Lung (tissue), 12 donors: ENCODE data around the gene C2orf68. TPM values are rescaled to one million over a fixed set of nuclear protein-coding genes. Genes with fewer than 3 reads are reported as not detected.

Experiments
- ATAC-seq: fragments of 200-7000 bp; cut with Tn5 transposase; one replicate; pipeline ENCODE4 v1.9.1; 2020; ENCODE audit warnings: moderate number of reproducible peaks; ENCODE audit not compliant: insufficient read depth, low FRiP score
- DNase-seq, 3 donors: peaks; one replicate each; pipeline ENCODE4 v3.0.0-alpha.2; 2013 to 2017
- H3K27ac ChIP-seq, 2 donors: one replicate each; pipeline ENCODE4 v1.5.1; 2013; ENCODE audit warnings: mild to moderate bottlenecking in 2 of 2, moderate library complexity in 2 of 2, control low read depth in 1 of 2, inconsistent platforms in 1 of 2, low read depth in 1 of 2, low read length in 1 of 2
- H3K27me3 ChIP-seq, 3 donors: one replicate each; pipeline ENCODE4 v1.5.1; 2013; ENCODE audit warnings: low read length in 2 of 3; ENCODE audit not compliant: control insufficient read depth in 3 of 3, insufficient read depth in 3 of 3
- H3K36me3 ChIP-seq, 4 donors: one replicate each; pipeline ENCODE4 v1.5.1; 2013; ENCODE audit warnings: low read length in 4 of 4, mild to moderate bottlenecking in 1 of 4, moderate library complexity in 1 of 4; ENCODE audit not compliant: control insufficient read depth in 4 of 4, insufficient read depth in 4 of 4
- H3K4me1 ChIP-seq, 5 donors: one replicate each; pipeline ENCODE4 v1.5.1; 2013; ENCODE audit warnings: low read length in 5 of 5, mild to moderate bottlenecking in 2 of 5, moderate library complexity in 1 of 5; ENCODE audit not compliant: control insufficient read depth in 5 of 5, insufficient read depth in 5 of 5
- H3K4me3 ChIP-seq: one replicate; pipeline ENCODE4 v1.5.1; 2013; ENCODE audit warnings: mild to moderate bottlenecking, control low read depth, moderate library complexity
- H3K9ac ChIP-seq, 2 donors: one replicate each; pipeline ENCODE4 v1.5.1; 2013; ENCODE audit warnings: low read length in 2 of 2, control low read depth in 1 of 2; ENCODE audit not compliant: insufficient read depth in 1 of 2
- H3K9me3 ChIP-seq, 4 donors: one replicate each; pipeline ENCODE4 v1.5.1; 2013; ENCODE audit warnings: low read length in 3 of 4, mild to moderate bottlenecking in 1 of 4, moderate library complexity in 1 of 4; ENCODE audit not compliant: control insufficient read depth in 4 of 4, insufficient read depth in 3 of 4
- WGBS, 2 donors: extraction: QIAGEN DNeasy Blood & Tissue Kit; methylation state at CpG; one replicate each; pipeline ENCODE4 v1.1.7; 2013; 5-methylcytosine and 5-hydroxymethylcytosine counted together
- polyA plus RNA-seq, 2 donors: library from polyadenylated mRNA; stranded (reverse); fragments of 200-250 nt; gene quantifications; one replicate each; pipeline ENCODE4 v1.2.1, GENCODE V29; 2013
- total RNA-seq, 2 donors: library from RNA; depleted of rRNA in 1 of 2; stranded (reverse); fragments of >200 nt in 1 of 2; gene quantifications; one replicate each; pipeline ENCODE4 v1.2.1, GENCODE V29; 2014 to 2021
- TF ChIP-seq, protein P1 (sequence below): IDR thresholded peaks from 2 replicates; pipeline ENCODE4 v1.5.1; 2012; ENCODE audit warnings: mild to moderate bottlenecking; ENCODE audit errors: control extremely low read depth, extremely low read depth
- donor health status: control.
- donor health status: control.
- donor health status: Bipolar disorder and iron deficiency.
- donor health status: healthy.
- donor health status: DM: yes; HTN: yes; CAD: no.

Gene C2orf68
- total and polyA plus RNA-seq, 4 donors, result 23.2 to 51.9 (median 40.7) TPM

DNA sequence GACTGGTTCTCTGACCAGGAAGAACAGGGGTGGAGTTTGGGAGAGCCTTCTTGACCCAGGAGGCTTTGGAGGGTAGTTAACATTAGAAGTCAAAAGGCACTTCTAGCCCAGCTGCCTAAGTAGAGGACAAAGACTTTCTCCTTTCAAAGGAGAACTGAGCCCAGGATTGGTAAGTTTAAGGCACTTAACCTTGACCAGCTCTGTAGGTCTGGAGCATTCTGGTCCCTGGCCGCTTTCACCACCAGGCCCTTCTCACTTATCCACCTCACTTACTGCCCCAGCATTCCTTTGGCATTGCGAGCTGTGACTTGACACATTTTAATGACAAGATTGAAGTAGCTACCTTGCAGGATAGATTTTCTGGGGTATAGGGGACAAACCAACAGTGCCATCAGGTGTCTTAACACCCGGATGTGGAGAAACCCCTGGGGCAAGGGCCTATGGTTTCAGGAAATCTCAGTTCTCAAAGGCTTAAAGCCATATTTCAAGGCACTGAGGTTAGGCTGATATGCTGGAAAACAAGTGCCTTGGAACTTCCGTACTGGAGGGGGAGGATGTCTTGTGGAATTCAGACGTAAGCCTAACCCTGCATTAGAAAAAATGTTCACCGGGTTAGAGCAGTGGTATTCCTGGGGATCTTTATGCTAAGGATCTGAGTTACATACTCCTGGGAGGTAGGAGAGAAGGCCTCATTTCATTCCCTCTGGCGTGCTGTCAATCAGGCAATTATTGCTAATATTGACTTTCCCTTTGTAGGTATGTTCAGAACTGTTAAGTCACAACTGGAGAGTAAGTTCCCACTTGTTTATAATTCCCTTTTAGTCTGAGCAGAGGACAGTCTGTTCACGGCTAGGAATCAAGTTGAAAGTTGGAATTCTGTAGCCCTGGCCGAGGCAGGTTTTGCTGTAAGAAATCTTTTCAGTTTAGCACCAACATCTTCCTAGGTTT is 4.3 kb downstream of the C2orf68 start:
- peak in 2 of 3 donors; percentile 15 to 29 for DNase-seq
- Histone ChIP-seq H3K4me1 (peaks cover 10 to 39% (median 18%) of the 10 kb centered on the region in 5 donors), H3K36me3 (peaks cover 0 to 27% (median 12%) of the 10 kb centered on the region in 4 donors), H3K9me3 (no peaks in the 10 kb centered on the region), H3K4me3 (no peak overlapping the region), H3K27ac (peak overlapping the region; percentile 50 to 81), H3K9ac (peak overlapping the region in 1 of 2 donors; percentile 36), H3K27me3 (no peaks in the 10 kb centered on the region)
- 65 to 85% methylated on average over 9 of the region's 9 CpGs for WGBS, 2 donors
- ATAC-seq, result no peak
- TF ChIP-seq, protein P1, sequence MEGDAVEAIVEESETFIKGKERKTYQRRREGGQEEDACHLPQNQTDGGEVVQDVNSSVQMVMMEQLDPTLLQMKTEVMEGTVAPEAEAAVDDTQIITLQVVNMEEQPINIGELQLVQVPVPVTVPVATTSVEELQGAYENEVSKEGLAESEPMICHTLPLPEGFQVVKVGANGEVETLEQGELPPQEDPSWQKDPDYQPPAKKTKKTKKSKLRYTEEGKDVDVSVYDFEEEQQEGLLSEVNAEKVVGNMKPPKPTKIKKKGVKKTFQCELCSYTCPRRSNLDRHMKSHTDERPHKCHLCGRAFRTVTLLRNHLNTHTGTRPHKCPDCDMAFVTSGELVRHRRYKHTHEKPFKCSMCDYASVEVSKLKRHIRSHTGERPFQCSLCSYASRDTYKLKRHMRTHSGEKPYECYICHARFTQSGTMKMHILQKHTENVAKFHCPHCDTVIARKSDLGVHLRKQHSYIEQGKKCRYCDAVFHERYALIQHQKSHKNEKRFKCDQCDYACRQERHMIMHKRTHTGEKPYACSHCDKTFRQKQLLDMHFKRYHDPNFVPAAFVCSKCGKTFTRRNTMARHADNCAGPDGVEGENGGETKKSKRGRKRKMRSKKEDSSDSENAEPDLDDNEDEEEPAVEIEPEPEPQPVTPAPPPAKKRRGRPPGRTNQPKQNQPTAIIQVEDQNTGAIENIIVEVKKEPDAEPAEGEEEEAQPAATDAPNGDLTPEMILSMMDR, result no peak

DNA sequence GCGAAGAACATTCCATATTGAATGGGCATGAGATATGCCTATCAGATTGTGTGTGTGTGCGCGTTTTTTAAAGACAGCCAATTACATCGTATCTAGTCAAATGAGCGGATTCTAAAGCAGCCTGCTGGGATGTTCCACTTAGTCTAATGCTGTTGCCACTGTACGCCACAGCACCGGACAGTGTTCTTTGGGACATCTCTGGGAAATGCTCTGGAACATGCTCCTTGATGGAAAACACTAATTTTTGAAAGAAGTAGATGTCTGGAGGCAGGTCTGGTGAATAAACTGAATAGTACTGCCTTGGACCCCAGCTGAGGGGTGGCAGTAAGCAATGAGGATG is 5.8 kb downstream of the C2orf68 start:
- DNase-seq (no peak), ATAC-seq (no peak)
- no peaks in the 10 kb centered on the region for H3K9me3 ChIP-seq
- H3K36me3 ChIP-seq, result peaks cover 0 to 27% (median 12%) of the 10 kb centered on the region in 4 donors
- peaks cover 10 to 43% (median 27%) of the 10 kb centered on the region in 5 donors for H3K4me1 ChIP-seq
- no peaks in the 10 kb centered on the region for H3K27me3 ChIP-seq
- H3K4me3 ChIP-seq, result no peak overlapping the region
- peak overlapping the region in 1 of 2 donors; percentile 86 for H3K27ac ChIP-seq
- 58 to 82% methylated on average over 7 of the region's 7 CpGs for whole genome bisulfite sequencing, 2 donors
- TF ChIP-seq, protein P1, result no peak
- H3K9ac ChIP-seq, result peak overlapping the region; percentile 35 to 92

DNA sequence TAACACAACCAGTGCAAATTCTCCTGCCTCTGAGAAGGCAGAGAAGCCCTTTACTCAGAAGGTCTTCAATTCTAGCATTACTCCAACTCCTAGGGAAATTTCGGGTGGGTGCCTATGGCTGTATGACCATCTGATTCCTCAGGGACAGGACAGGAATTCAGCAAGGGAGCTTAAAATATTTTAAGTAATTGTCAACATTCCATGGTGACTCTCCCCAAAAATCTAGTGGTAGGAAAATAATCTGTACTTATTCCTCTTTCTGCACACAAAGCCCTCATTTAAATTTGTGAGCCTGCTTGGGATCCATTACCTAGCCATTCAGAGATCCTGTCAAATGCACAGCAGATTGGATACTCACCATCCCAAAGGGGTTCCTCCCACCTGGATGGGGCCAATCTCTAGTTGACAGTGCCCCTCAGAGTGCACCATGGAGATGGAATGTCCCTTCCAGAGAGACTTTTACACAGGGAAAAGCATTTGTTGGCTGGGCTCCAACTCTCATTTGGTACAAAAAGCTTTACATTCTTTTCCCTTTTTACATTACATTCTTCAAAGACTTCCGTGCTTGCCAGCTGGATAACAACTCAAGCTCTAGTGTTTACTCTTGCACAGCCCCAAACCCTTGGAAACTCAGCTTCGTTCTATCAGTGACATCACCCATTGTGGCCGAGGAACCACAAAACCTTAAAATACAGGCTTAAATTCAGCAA is 6.3 kb downstream of the C2orf68 start:
- Histone ChIP-seq H3K4me1 (peaks cover 10 to 40% (median 28%) of the 10 kb centered on the region in 5 donors), H3K9me3 (no peaks in the 10 kb centered on the region), H3K9ac (peak overlapping the region; percentile 35 to 92), H3K27me3 (no peaks in the 10 kb centered on the region), H3K27ac (peak overlapping the region in 1 of 2 donors; percentile 86), H3K36me3 (peaks cover 0 to 27% (median 12%) of the 10 kb centered on the region in 4 donors), H3K4me3 (no peak overlapping the region)
- TF ChIP-seq, protein P1, result no peak
- WGBS, 2 donors, result 53 to 76% methylated on average over 4 of the region's 4 CpGs
- DNase-seq (peak; percentile 91 to 99 (median 98)), ATAC-seq (no peak)
